CD4-positive, alpha-beta T cell treated with Interleukin-17A for 4 hours (primary cell): ENCODE data around the gene TRPM2.
A peak's percentile ranks its signal among the peaks of the same experiment; 100 is the strongest.

Experiments
- DNase-seq: peaks from one replicate; pipeline ENCODE4 v3.0.0-alpha.2; 2020; ENCODE audit warnings: mixed read lengths

Gene TRPM2

DNA sequence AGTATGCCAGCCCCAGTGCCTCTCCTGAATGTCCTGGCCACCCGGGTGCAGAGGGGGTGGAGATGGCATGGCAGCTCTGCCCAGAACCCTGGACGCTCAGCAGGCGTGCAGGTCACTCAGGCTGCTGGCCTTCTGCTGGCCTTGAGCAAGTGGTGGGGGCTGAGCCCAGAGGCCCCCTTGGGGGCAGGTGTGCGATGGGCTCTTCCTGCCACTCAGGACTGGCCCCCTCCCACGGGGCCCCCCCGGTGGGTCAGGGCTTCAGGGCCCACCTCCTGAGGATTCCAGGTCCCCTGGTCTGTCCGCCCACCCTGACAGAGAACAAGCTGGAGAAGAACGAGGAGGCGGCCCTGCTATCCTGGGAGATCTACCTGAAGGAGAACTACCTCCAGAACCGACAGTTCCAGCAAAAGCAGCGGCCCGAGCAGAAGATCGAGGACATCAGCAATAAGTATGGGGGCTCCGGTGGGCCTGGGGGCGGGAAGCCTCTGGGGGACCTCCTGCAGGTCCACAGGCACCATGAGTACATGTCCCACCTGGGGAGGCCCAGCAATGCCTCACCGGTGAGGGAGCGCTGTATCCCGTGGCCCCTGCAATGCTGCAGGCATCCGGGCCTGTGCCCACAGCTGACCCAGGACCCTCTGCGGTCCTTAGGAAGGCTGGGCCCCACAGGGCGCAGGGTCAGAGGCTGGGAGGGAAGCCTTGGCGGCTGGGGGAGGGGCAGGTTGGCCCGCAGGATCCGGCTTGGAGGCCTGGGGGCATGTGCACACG is 64.9 kb downstream of the TRPM2 start:
- DNase-seq = no peak

DNA sequence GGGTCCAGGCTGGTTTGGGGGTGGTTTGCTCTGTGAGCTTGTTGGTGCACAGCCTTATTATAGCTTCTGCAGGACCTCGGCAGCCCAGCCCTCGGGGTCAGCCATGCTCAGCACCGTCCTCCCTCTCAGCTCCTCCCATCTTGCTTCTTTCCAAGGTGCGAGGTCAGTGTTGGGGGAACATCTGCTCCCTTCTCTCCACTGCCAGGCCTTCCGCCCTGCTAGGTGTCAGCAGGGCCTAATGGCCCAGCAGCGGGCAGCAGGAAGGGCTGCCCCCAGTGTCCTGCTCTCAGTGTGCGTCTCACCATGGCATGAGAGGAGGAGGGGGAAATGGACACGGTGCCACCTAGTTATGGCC is 65.4 kb downstream of the TRPM2 start:
- no peak for DNase-seq

GRCh38 chr21:44419679-44420078 is 66.3 kb downstream of the TRPM2 start:
- DNase-seq = no peak

DNA sequence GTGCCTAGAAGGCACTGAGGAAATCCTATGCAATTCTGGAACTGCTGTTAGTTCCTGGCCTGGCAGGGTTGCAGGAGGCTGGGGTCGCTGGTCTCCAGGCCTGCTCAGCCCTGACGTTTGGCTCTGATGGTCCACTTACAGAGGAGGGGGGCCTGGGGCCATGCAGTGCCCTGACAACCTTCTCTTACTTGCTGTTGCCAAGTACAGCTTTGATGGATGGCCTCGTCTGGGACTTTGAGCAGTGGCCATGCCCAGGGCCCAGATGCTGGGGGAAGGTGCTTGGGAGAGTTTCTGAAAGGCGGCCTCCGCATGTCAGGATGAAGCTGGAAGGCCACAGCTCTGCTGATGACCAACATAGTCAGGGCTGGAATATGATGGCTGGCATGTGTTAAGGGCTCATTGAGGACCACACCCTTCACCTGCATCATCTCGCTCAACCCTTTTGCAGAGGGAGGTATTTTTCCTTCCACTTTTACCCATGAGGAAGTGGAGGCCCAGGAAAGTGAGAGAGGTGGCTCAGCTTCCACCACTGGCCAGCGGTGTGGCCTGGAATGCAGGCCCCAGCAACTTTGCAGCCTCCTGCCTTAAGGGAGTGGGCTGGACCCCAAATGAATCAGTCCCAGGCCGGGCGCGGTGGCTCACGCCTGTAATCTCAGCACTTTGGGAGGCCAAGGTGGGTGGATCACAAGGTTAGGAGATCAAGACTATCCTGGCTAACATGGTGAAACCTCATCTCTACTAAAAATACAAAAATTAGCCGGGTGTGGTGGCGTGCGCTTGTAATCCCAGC is 67.2 kb downstream of the TRPM2 start:
- DNase-seq = no peak

DNA sequence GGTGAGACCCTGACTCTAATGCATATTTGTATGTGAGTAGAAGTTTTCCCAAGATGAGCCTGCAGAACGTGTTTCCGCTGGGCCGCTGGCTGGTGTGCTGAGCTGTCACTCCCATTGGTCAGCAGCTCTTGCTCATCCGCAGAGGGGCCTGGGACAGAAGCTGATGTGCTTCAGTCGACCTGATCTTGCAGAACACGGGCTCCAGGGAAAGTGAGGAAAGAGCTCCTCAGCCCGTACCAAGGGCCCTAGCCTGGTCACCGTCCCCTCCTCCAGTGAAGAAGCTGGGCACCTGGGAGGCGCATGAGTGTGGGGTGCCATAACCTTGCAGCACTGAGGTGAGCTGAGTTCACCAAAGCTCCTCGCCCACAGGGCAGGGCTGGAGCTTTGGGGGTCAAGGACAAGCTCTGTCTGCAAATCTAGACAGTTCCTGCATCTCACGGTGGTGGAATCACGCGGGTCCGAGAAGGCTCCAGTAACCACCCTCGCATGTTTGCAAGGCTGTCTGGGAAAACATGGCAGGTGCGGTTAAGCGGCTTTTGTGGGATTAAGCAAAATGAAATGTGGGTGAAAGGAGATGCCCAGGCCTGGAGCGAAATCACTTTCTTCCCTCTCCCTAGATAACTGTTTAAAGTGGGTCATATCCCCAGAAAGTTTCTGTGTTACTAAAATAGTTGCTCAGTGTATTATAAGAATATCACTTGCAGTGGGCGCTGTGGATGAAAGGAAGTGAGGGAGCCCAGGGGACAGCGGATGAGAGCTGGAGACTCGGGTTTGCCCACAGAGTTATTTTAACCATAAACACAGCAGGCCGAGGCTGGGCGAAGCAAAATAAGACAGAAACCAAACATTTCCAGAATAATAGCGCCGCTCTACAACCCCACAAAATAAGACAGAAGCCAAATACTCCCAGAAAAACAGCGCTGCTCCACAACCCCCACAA is 68.8 kb downstream of the TRPM2 start:
- DNase-seq = no peak

DNA sequence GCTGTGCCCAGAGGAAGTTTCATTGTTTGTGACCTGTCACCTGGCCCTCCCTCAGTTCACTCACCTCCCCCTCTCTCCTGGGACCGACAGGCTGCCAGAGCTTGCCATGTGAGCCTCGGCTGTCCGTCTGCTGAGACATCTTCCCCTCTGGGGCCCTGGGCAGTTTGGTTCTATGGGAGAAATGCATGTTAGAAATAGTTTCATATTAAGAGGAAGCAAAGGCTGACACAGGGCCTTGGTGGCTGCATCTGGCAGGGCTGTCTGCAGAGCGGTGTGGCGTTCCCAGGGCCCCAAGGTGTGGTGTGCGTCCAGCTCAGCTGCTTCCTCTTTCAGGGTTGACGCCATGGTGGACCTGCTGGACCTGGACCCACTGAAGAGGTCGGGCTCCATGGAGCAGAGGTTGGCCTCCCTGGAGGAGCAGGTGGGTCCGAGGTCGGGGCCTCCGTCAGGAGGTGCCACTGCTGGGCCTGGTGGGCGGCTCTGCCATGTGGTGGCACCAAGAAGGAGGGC is 69.9 kb downstream of the TRPM2 start:
- no peak for DNase-seq

DNA sequence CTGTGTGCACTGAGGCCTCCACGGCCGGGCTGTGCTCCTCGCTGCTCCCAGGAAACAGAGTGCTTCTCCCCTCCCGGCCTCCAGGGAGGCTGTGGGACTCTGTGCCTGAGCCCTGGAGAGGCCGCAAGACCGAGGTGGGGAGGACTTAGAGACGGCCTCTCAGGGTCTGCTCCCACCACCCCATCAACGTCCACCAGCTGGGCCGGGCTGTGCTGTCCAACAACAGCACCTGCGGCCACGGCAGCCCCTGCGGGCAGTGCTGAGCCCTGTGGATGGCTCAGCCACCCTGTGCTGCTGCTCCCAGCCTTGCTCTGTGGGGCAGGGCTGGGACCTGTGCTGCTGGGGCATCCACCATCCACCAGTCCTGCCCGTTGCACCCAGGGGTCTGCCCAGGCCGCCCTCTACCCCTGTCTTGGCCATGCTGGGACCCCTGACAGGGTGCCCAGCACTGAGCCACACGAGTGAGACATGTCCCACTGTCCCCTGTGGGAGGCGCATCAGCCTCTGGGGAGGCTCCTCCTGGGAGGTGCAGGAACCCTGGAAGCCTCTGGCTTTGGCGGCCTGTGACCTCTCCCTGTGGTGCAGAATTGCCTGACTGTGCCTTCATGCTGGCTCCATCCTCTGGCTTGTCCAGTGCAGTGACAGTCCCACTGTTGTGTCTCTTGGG is 70.7 kb downstream of the TRPM2 start:
- no peak for DNase-seq

DNA sequence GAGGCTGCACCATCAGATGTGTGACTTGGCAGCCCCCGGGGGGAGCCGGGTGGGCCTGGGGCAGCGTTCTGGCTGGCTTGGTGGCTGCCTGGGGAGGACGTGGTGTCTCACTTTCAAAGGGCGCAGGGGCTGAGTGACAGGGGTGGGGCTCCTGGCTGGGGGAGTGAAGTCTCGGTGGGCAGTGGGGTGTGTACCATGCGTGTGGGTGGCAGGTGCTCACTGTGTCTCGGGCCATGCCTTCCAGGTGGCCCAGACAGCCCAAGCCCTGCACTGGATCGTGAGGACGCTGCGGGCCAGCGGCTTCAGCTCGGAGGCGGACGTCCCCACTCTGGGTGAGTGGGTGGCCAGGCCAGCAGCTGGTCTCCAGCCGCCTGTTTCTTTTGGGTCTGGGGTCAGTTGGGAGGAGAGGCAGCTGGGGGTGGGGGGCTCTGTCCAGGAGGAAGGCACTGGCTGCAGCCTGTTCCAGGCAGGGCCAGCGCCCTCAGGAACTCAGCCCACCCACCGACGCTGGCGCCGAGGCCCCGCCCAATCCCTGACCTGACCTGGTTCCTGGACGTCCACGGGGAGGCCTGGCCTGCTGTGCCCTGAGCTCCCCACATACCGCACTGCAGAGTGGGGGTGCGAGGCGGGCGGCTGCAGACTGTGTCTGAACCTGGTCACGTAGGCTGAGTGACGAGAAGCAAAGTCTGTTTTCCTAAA is 71.3 kb downstream of the TRPM2 start:
- DNase-seq = no peak

- DNase-seq = no peak
Measured at GRCh38 chr21:44425307-44425894, 72.0 kb downstream of the TRPM2 start.

- no peak for DNase-seq
Measured at GRCh38 chr21:44425895-44426662, 72.7 kb downstream of the TRPM2 start.

DNA sequence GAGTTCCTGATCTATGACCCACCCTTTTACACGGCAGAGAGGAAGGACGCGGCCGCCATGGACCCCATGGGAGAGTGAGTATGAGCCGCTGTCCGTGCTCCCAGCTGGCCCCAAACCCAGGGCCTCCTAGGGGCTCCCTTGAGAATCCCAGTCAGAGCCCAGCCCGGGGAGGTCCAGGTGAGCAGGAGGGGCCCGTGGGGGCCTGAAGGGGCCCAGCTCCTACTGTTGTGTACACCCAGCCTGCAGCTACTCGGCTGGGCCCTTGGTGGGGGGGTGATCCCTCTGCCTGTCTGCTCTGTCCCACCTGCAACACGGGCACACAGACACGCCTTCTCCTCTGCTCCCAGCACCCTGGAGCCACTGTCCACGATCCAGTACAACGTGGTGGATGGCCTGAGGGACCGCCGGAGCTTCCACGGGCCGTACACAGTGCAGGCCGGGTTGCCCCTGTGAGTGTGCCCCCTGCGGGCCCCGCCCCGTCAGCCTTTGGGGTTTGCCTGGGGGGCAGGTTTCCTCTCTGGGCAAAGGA is 73.3 kb downstream of the TRPM2 start:
- no peak for DNase-seq

- no peak for DNase-seq
Measured at GRCh38 chr21:44427241-44428120, 74.1 kb downstream of the TRPM2 start.

DNA sequence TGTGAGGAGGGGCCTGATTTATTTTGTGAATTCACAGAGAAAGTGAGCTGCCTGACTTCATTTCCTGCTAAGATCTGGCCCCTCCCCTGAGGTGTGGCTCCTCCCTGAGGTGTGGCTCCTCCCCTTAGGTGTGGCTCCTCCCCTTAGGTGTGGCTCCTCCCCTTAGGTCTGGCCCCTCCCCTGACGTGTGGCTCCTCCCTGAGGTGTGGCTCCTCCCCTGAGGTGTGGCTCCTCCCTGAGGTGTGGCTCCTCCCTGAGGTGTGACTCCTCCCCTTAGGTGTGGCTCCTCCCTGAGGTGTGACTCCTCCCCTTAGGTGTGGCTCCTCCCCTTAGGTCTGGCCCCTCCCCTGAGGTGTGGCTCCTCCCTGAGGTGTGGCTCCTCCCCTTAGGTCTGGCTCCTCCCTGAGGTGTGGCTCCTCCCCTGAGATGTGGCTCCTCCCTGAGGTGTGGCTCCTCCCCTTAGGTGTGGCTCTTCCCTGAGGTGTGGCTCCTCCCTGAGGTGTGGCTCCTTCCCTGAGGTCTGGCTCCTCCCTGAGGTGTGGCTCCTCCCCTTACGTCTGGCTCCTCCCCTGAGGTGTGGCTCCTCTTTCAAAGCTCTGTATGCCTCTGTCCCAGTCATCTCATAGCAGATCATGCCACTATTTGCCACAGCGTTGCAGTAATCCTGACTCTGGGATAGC is 75.0 kb downstream of the TRPM2 start:
- DNase-seq = peak; percentile 26

DNA sequence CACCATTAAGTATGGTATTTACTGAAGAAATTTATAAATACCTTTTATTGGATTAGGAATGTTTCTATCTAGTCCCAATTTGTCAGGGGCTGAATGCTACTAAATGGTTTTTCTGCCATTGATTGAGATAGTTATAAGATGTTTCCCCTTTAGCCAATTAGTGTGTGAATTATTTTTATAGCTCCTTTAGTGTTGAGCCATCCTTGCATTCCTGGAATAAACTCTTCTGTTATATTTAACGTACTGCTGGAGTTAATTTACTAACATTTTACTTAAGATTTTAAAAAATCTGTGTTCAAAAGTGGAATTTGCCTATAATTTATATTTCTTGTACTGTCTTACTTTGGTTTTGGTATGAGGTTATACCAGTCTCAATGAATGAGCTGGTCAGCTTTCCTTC is 76.5 kb downstream of the TRPM2 start:
- no peak for DNase-seq

DNA sequence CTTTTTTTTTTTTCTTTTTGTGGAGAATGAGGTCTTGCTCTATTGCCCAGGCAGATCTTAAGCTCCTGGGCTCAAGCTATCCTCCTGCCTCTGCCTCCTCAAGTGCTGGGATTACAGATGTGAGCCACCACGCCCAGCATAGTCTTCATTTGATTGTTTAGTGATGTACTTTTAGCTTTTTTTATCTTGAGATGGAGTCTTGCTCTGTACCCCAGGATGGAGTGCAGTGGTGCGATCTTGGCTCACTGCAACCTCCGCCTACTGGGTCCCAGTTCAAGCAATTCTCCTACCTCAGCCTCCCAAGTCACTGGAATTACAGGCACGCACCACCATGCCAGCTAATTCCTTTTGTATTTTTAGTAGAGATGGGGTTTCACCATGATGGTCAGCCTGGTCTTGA is 77.9 kb downstream of the TRPM2 start:
- DNase-seq = no peak

GRCh38 chr21:44432841-44433790 is 79.7 kb downstream of the TRPM2 start:
- no peak for DNase-seq

DNA sequence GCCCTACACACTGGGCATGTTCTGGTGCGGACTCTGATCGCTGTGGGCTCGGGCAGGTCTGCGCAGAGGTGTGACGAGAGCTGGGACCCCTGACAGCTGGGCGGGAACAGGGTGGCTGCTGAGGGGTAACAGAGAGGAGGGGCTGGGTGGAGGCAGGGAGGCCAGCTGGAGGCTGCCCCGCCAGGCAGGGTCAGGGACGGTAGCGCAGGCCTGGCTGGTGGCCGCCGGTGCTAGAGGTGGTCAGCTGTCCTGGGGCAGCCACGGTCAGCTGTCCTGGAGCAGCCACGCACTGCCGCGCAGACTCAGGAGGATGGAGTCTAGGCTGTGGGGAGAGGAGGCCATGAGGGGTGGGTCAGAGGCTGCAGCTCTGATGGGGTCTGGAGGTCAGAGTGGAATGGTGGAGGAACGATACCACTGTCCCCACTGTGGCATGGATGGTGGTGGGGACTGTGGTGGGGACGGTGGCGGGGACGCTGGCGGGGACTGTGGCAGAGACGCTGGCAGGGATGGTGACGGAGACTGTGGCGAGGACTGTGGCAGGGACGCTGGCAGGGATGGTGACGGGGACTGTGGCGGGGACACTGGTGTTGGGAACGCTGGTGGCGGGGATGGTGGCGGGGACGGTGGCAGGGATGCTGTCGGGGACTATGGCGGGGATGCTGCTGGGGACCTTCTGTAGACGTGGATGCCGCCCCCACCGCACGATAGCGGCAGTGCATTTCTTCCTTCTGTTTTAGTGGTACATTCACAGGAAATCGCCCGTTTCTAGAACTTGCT is 80.6 kb downstream of the TRPM2 start:
- no peak for DNase-seq
